ENCODE data around the gene CSNK1G1. TPM values are rescaled to one million over a fixed set of nuclear protein-coding genes. Genes with fewer than 3 reads are reported as not detected.

Gene CSNK1G1
- total RNA-seq, 1 donor from 2014 or later = 37.0 TPM

DNA sequence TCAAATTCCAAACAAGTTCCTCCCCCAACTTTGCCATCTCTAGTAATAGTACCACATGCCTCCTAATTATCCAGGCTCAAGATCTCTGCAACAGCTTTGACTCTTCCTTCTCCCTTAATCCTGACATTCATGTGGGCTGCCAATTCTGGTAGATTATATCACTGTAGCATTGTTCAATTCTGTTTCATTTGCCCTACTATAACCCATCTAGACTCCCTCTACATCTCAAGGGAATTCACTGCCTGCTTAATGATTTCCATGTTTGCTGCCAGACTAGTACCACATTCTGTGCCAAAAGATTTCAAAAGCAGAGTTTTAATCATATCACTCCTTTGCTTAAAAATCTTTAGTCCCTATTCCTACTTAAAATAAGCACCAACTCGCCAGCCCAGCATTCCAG is 158.5 kb downstream of the CSNK1G1 start:
- Histone ChIP-seq H3K4me2 (ENCODE audit: low read length) (no peak overlapping the region), H3K9ac (ENCODE audit: low read length) (no peak overlapping the region), H3K4me1 (ENCODE audit: insufficient read depth, low read length) (no peaks in the 10 kb centered on the region), H3K79me2 (ENCODE audit: insufficient read depth, low read length) (no peaks in the 10 kb centered on the region), H3K9me3 (ENCODE audit: insufficient read depth, low read depth, low read length) (no peaks in the 10 kb centered on the region), H2AFZ (ENCODE audit: low read depth, low read length) (no peak overlapping the region), H3K27me3 (ENCODE audit: insufficient read depth, low read length) (no peaks in the 10 kb centered on the region), H3K27ac (ENCODE audit: low read depth, low read length) (no peak overlapping the region), H3K36me3 (ENCODE audit: insufficient read depth, low read length) (peaks cover 12% of the 10 kb centered on the region), H3K4me3 (ENCODE audit: insufficient read depth, low read depth, low read length) (no peak overlapping the region), H4K20me1 (ENCODE audit: insufficient read depth, low read length) (no peaks in the 10 kb centered on the region)
- Mint-ChIP-seq H3K27me3 (ENCODE audit: low read depth, unreplicated experiment) (no peaks in the 10 kb centered on the region), H3K4me1 (ENCODE audit: low read depth, unreplicated experiment) (no peaks in the 10 kb centered on the region), H3K9me3 (ENCODE audit: unreplicated experiment) (no peaks in the 10 kb centered on the region), H3K27ac (ENCODE audit: unreplicated experiment) (no peak overlapping the region), H3K4me3 (ENCODE audit: unreplicated experiment) (no peak overlapping the region), H3K36me3 (ENCODE audit: low read depth, unreplicated experiment) (peaks cover 10% of the 10 kb centered on the region)
- DNase-seq (ENCODE audit: low read depth) (no peak), FAIRE-seq (no peak)
- TF ChIP-seq, protein P1, sequence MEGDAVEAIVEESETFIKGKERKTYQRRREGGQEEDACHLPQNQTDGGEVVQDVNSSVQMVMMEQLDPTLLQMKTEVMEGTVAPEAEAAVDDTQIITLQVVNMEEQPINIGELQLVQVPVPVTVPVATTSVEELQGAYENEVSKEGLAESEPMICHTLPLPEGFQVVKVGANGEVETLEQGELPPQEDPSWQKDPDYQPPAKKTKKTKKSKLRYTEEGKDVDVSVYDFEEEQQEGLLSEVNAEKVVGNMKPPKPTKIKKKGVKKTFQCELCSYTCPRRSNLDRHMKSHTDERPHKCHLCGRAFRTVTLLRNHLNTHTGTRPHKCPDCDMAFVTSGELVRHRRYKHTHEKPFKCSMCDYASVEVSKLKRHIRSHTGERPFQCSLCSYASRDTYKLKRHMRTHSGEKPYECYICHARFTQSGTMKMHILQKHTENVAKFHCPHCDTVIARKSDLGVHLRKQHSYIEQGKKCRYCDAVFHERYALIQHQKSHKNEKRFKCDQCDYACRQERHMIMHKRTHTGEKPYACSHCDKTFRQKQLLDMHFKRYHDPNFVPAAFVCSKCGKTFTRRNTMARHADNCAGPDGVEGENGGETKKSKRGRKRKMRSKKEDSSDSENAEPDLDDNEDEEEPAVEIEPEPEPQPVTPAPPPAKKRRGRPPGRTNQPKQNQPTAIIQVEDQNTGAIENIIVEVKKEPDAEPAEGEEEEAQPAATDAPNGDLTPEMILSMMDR (IDR thresholded peaks at IDR 0.05; ENCODE audit: insufficient read depth, low read depth, low read length) = no peak
- TF ChIP-seq EZH2 (IDR thresholded peaks at IDR 0.05; ENCODE audit: insufficient read depth, low read length) = no peak

GRCh38 chr15:64193971-64194370 is 162.0 kb downstream of the CSNK1G1 start:
- H3K9me3 Mint-ChIP-seq (ENCODE audit: unreplicated experiment) = no peaks in the 10 kb centered on the region
- no peaks in the 10 kb centered on the region for H3K9me3 ChIP-seq (ENCODE audit: insufficient read depth, low read depth, low read length)
- peaks cover 8% of the 10 kb centered on the region for H3K36me3 Mint-ChIP-seq (ENCODE audit: low read depth, unreplicated experiment)
- H3K27me3 ChIP-seq (ENCODE audit: insufficient read depth, low read length) = no peaks in the 10 kb centered on the region
- H4K20me1 ChIP-seq (ENCODE audit: insufficient read depth, low read length) = no peaks in the 10 kb centered on the region
- no peak for FAIRE-seq
- no peaks in the 10 kb centered on the region for H3K27me3 Mint-ChIP-seq (ENCODE audit: low read depth, unreplicated experiment)
- peaks cover 6% of the 10 kb centered on the region for H3K36me3 ChIP-seq (ENCODE audit: insufficient read depth, low read length)
- no peak overlapping the region for H3K27ac Mint-ChIP-seq (ENCODE audit: unreplicated experiment)
- no peak overlapping the region for H3K4me3 Mint-ChIP-seq (ENCODE audit: unreplicated experiment)
- H3K79me2 ChIP-seq (ENCODE audit: insufficient read depth, low read length) = no peaks in the 10 kb centered on the region
- H3K4me2 ChIP-seq (ENCODE audit: low read length) = no peak overlapping the region
- TF ChIP-seq EZH2 (IDR thresholded peaks at IDR 0.05; ENCODE audit: insufficient read depth, low read length) = no peak
- TF ChIP-seq, protein P1 (IDR thresholded peaks at IDR 0.05; ENCODE audit: insufficient read depth, low read depth, low read length) = no peak
- DNase-seq (ENCODE audit: low read depth) = no peak
- no peaks in the 10 kb centered on the region for H3K4me1 ChIP-seq (ENCODE audit: insufficient read depth, low read length)
- no peak overlapping the region for H3K27ac ChIP-seq (ENCODE audit: low read depth, low read length)
- no peak overlapping the region for H2AFZ ChIP-seq (ENCODE audit: low read depth, low read length)
- H3K4me3 ChIP-seq (ENCODE audit: insufficient read depth, low read depth, low read length) = no peak overlapping the region
- no peaks in the 10 kb centered on the region for H3K4me1 Mint-ChIP-seq (ENCODE audit: low read depth, unreplicated experiment)
- no peak overlapping the region for H3K9ac ChIP-seq (ENCODE audit: low read length)

DNA sequence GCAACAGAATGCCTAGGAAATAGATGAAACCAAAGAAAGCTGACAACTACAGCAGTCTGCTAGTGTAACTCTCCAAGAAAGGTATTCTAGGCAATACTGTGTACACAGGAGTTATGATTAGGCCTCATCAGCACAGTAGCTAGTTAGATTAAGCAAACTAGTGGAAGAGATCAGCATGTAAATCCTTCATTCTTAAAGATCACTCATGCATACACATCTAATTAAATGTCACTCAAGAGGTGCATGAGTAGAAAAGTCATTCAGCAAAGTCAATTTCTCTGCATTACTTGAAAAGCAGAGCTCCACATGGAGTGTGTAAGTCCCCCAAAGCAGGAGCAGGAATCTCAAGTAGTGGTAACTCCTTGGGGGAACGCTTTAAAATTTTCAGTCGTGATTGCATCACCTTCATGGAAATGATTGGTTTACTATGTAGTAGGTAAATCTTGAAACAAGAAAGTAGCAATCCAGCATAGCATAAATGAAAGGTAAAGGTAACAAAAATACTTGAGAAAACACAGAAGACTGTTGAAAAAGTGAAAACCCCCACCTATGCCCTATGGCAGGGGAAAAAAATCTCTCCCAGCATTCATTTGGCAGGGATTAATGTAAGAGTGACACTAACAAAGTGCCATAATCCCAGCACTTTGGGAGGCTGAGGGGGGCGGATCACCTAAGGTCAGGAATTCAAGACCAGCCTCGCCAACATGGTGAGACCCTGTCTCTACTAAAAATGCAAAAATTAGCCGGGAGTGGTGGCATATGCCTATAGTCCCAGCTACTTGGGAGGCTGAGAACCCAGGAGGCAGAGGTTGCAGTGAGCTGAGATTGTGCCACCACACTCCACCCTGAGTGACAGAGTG is 163.8 kb downstream of the CSNK1G1 start:
- H3K36me3 Mint-ChIP-seq (ENCODE audit: low read depth, unreplicated experiment) = peaks cover 6% of the 10 kb centered on the region
- Histone ChIP-seq H3K27ac (ENCODE audit: low read depth, low read length) (no peak overlapping the region), H4K20me1 (ENCODE audit: insufficient read depth, low read length) (no peaks in the 10 kb centered on the region), H3K9ac (ENCODE audit: low read length) (no peak overlapping the region), H3K27me3 (ENCODE audit: insufficient read depth, low read length) (no peaks in the 10 kb centered on the region), H2AFZ (ENCODE audit: low read depth, low read length) (no peak overlapping the region), H3K4me3 (ENCODE audit: insufficient read depth, low read depth, low read length) (no peak overlapping the region), H3K9me3 (ENCODE audit: insufficient read depth, low read depth, low read length) (no peaks in the 10 kb centered on the region), H3K4me1 (ENCODE audit: insufficient read depth, low read length) (no peaks in the 10 kb centered on the region), H3K4me2 (ENCODE audit: low read length) (no peak overlapping the region), H3K79me2 (ENCODE audit: insufficient read depth, low read length) (no peaks in the 10 kb centered on the region), H3K36me3 (ENCODE audit: insufficient read depth, low read length) (peaks cover 12% of the 10 kb centered on the region)
- TF ChIP-seq EZH2 (IDR thresholded peaks at IDR 0.05; ENCODE audit: insufficient read depth, low read length) = no peak
- TF ChIP-seq, protein P1 (IDR thresholded peaks at IDR 0.05; ENCODE audit: insufficient read depth, low read depth, low read length) = no peak
- H3K4me1 Mint-ChIP-seq (ENCODE audit: low read depth, unreplicated experiment) = no peaks in the 10 kb centered on the region
- no peak for DNase-seq (ENCODE audit: low read depth)
- no peak for FAIRE-seq
- no peak overlapping the region for H3K27ac Mint-ChIP-seq (ENCODE audit: unreplicated experiment)
- no peaks in the 10 kb centered on the region for H3K9me3 Mint-ChIP-seq (ENCODE audit: unreplicated experiment)
- no peak overlapping the region for H3K4me3 Mint-ChIP-seq (ENCODE audit: unreplicated experiment)
- H3K27me3 Mint-ChIP-seq (ENCODE audit: low read depth, unreplicated experiment) = no peaks in the 10 kb centered on the region
